HG03039 (cell line): ENCODE measurements around the gene SLC35F6.
A peak's percentile ranks its signal among the peaks of the same experiment; 100 is the strongest.

ENCODE experiments used
- ATAC-seq: cut with Tn5 transposase; IDR thresholded peaks from one replicate; pipeline ENCODE4 v1.9.1; 2021; ENCODE audit warnings: mild to moderate bottlenecking, moderate library complexity; ENCODE audit not compliant: unreplicated experiment

SLC35F6 gene

GRCh38 chr2:26764078-26764887 lies at the start of gene SLC35F6:
Gene SLC35F6 (plus strand): TSS chr2:26764284. CDS start chr2:26764350, 66 bp downstream.
- ATAC-seq = peak; percentile 78

GRCh38 chr2:26715528-26716270 lies 48.4 kb upstream of the SLC35F6 start:
- ATAC-seq = no peak

DNA sequence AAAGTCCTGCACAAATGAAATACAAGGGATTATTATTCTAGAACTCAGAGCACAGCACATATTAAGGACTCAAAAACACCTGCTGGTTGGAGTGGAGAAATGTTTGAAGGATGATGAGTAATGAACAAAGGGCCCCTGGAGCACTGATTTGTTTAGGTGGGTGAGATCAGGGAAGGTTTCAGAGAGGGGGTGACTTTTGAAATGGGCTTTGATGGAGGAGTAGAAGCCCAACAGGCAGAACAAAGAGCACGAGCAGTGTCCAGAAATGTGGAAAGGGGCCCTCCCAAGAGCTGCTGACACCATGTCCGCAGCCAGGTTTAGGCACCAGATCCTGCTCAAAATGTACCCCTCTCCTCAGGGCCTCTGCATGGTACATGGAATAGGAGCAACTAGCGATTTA lies 47.7 kb upstream of the SLC35F6 start:
- ATAC-seq = no peak

- no peak for ATAC-seq
These were observed 47.3 kb upstream of the SLC35F6 start for GRCh38 chr2:26716769-26717168.

DNA sequence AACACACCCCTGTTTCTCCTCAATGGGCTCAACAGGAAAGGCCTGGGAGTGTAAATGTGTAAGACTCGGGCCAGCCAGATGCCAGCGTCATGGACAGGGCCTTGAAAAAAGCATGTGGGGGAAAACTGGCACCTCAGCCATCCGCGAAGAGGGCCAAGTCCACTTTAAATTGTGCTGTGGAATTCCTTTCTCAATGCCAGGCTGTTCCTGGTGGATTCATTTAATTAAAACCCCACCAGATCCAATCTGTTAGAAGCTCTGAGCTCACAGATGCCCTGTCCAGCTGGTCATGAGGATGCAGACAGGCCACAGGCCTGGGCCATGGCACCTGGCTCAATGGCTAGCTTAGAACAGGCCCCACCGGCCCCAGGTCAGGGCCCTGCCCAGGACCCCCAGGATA lies 46.7 kb upstream of the SLC35F6 start:
- ATAC-seq = no peak

GRCh38 chr2:26718949-26719686 lies 45.0 kb upstream of the SLC35F6 start:
- ATAC-seq = no peak

DNA sequence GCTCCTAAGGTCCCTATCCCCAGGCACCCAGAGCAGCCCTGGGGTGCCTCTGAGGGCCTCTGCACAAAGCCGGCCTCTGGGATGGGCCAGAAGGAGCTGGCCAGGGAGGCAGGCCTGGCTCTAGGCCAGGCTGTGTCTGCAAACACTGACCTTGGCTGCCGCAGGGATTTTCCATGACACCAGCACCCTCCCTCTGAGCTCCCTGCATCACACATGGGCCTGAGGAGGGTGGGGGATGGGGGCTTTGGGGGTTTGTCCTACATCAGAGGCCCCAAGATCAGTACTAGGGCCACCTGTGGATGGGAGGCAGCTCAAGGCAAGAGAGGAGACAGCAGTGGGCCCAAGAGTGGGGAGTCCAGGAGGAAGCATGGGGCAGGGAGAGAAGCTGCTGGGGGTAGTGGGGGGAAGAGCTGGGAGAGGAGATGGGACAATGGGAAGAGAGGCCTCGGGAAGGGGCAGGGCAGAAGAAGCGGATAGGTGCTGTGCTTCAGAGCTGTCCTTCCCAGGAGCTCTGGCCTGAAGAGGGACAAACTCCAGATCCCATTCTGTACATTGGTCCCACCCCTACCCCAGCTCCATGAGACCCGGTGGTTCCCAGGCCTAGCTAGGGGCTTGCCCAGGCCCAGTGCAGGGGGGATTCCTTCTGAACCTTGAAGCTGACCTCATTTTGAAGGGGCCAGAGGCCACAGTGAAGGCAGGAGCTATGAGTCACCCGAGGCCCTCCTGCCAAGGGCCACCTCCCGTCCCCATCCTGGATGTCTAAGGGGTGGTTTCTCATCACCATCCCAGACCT lies 43.6 kb upstream of the SLC35F6 start:
- no peak for ATAC-seq

DNA sequence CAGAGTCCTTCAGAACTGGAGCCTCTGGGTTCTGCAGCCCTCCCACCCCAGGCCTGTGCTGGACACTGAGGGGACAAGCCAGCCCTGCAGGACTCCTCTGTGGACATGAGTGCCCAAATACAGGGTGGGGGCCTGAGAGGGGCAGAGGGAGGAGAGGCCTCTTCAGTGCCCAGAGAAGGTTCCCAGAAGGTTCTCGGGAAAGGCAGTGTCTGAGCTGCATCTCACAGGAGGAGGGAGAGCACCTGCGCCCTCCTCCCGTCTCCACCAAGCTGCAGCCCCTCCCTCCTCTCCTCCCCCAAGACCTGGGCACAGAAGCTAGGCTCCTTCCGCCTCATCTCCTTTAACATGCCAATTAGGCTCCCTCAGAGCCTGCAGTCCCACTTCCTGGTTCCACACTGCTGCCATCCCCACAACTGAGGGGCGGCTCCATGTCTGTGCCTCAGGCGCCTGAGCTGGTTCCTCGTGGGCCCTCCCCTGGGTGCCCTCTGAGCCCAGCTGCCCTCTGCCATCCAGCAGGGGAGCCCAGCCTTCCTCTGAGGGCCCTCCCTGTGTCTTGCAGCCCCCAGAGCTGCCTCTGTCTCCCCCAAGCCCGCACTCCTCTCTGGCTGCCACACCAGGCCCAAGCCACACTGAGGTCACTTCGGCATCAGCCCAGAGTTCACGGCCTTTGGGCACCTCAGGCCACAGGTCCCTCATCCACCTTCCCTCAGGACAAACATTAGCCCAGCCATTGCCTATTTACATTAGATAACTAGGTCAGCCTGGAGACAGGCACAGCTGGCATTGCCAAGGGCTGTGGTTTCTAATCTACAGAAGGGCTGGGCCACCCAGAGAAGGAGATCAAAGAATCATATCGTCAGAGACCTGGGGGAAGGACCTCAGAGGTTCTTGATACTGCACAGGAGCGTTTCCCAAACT lies 42.7 kb upstream of the SLC35F6 start:
- ATAC-seq = no peak

GRCh38 chr2:26722328-26722727 lies 41.8 kb upstream of the SLC35F6 start:
- no peak for ATAC-seq

DNA sequence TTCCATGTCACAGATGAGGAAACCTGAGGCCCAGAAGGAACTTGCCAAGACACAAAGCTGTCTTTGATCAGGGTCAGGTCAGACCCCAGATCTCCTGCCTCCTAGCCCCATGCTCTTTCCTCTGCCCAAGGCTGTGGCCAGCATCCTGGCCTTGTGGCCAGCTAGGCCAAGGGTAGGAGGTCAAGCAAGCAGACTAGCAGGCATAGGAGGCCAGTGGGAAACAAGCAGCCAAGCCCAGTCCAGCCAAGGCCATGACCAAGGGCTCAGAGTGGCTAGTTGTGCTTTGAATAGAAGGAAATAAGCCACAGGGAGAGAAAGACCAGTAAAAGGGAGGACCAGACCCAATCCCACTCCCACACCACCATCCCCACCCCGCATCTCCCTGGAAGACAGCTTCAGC lies 41.2 kb upstream of the SLC35F6 start:
- ATAC-seq = no peak

- no peak for ATAC-seq
These were observed 40.6 kb upstream of the SLC35F6 start for GRCh38 chr2:26723475-26723874.

- ATAC-seq = no peak
These were observed 39.9 kb upstream of the SLC35F6 start for GRCh38 chr2:26723991-26724750.

DNA sequence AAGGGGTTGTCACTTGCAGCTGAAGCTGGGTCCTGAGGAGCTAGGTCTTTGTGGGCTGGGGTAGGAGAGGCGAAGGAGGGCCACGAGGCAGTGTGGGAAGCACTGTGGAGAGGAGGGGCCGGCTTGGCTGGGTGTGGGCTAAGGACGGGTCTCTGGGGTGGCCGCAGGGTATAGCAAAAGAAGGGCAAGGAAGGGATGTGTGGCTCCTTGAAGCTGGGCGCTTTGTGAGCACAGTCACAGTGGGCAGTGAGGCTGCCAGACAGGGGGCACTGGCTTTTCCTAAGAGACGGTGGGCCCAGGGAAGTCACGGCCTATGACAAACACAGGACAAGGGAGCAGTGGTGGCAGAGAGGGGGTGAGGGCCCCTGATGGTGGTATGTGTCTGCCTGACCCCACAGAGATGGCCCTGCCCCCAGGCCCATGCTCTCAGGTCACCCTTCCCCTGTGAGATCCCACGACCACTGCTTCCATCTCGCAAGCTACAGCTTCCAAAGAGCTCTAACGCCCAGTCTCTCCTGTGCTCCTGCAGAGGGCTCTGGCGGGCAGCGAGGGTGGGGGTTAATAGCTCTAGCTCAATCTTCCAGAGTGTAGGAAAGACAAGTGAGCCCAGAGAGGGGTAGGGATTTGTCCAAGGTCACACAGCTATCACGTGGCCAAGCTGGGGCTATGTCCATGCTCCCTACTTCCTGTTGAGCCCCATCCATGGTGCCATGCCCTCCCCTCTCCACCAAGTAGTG lies 39.1 kb upstream of the SLC35F6 start:
- ATAC-seq = no peak

DNA sequence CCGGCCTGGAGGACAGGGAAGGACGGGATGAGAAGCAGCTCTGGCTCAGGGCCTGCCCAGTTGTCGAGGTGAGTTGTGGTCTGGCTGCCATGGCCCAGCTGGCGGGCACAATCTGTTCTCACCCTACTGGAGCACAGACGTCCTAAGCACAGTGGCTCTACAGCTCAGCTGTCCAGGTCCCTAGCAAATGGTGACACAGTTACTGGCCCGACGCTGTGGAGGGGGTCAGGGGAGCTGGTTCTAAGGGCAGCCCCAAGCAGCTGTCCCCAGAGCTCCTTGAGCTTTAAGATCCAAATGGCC lies 38.6 kb upstream of the SLC35F6 start:
- no peak for ATAC-seq

DNA sequence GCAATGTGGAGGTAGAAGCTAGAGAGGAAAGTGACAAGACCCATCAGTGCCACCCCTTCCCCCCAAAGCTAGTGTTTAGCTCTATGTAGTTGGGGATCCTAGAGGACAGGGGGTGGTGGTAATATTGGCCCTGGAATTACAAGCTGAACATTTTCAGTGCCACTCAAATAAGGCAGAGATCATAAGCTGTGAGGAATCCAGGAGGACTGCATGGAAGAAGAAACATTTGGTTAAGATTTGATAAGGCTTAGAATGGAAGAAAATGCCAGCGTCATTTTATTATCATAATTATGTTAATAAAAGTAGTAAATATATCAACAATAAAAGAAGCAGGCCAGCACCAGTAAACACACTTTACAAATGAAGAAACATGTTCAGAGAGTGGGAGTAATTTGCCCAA lies 37.9 kb upstream of the SLC35F6 start:
- no peak for ATAC-seq

DNA sequence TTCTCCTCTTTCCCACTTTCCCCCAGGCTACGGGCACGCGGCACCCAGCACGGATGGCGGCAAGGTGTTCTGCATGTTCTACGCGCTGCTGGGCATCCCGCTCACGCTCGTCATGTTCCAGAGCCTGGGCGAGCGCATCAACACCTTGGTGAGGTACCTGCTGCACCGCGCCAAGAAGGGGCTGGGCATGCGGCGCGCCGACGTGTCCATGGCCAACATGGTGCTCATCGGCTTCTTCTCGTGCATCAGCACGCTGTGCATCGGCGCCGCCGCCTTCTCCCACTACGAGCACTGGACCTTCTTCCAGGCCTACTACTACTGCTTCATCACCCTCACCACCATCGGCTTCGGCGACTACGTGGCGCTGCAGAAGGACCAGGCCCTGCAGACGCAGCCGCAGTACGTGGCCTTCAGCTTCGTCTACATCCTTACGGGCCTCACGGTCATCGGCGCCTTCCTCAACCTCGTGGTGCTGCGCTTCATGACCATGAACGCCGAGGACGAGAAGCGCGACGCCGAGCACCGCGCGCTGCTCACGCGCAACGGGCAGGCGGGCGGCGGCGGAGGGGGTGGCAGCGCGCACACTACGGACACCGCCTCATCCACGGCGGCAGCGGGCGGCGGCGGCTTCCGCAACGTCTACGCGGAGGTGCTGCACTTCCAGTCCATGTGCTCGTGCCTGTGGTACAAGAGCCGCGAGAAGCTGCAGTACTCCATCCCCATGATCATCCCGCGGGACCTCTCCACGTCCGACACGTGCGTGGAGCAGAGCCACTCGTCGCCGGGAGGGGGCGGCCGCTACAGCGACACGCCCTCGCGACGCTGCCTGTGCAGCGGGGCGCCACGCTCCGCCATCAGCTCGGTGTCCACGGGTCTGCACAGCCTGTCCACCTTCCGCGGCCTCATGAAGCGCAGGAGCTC lies 36.2 kb upstream of the SLC35F6 start:
- ATAC-seq = no peak

- no peak for ATAC-seq
These were observed 34.8 kb upstream of the SLC35F6 start for GRCh38 chr2:26729311-26729710.
